ENCODE data around the gene ITGA2B.

Gene ITGA2B

DNA sequence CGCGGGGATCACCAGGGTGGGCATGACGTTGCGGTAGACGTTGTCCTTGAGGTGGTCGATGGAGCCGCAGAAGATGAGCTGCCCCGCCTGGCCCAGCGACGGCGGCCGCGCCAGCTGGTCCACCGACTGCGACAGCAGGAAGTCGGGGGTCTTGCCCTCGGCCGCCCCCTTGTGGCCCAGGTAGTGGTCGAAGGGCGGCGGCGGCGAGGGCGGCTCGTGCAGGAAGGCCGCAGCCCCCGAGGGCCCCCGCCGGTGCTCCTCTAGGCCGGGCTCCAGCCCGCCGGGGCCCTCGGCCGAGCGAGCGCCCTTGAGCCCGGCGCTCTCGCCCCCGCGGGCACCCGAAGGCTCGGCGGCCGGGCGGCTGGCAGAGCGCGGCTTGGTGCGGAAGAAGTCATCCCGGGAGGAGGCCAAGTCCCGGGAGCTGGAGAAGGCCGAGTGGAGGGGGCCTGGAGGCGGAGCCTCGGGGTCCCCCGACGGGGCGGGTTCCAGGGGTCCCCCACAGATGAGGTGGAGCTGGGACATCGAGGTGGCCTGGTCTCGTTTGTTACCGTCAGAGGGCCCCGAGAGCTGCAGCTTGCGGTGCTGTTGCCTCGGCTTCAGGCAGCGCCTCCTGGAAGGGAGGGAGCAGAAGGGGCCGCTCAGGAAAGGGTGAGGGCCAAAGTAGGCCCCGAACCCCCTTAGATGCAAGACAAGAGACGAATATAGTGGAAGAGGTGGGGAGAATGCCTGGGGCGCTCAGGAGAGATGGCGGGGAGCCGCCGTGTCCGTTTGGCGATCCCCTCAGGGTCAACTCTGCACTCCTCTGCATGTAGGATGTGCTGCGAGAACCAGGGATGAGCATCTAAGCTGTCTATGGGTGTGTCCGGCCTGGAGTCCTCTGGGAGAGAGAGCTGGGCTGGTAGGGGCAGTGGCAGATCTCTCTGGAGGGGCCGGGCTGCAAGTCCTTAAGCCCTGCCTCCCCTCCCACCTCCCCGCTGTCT, 34.6 kb downstream of the ITGA2B start:
- TF ChIP-seq EGR1 (IDR thresholded peaks at IDR 0.05): no peak
- TF ChIP-seq ZBTB7A (IDR thresholded peaks at IDR 0.05; ENCODE audit: low read depth): no peak
- TF ChIP-seq, protein P1, sequence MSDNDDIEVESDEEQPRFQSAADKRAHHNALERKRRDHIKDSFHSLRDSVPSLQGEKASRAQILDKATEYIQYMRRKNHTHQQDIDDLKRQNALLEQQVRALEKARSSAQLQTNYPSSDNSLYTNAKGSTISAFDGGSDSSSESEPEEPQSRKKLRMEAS (IDR thresholded peaks at IDR 0.05): no peak
- TF ChIP-seq TCF12 (IDR thresholded peaks at IDR 0.05; ENCODE audit: low read depth): no peak
- TF ChIP-seq CEBPB (IDR thresholded peaks at IDR 0.05): no peak
- TF ChIP-seq NFIC (IDR thresholded peaks at IDR 0.05): no peak
- TF ChIP-seq RAD21 (IDR thresholded peaks at IDR 0.05; ENCODE audit: low read depth): no peak
- no peak for TF ChIP-seq EP300 (IDR thresholded peaks at IDR 0.05; ENCODE audit: borderline replicate concordance)
- TF ChIP-seq, protein P2, sequence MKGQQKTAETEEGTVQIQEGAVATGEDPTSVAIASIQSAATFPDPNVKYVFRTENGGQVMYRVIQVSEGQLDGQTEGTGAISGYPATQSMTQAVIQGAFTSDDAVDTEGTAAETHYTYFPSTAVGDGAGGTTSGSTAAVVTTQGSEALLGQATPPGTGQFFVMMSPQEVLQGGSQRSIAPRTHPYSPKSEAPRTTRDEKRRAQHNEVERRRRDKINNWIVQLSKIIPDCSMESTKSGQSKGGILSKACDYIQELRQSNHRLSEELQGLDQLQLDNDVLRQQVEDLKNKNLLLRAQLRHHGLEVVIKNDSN (IDR thresholded peaks at IDR 0.05): no peak
- TF ChIP-seq, protein P3, sequence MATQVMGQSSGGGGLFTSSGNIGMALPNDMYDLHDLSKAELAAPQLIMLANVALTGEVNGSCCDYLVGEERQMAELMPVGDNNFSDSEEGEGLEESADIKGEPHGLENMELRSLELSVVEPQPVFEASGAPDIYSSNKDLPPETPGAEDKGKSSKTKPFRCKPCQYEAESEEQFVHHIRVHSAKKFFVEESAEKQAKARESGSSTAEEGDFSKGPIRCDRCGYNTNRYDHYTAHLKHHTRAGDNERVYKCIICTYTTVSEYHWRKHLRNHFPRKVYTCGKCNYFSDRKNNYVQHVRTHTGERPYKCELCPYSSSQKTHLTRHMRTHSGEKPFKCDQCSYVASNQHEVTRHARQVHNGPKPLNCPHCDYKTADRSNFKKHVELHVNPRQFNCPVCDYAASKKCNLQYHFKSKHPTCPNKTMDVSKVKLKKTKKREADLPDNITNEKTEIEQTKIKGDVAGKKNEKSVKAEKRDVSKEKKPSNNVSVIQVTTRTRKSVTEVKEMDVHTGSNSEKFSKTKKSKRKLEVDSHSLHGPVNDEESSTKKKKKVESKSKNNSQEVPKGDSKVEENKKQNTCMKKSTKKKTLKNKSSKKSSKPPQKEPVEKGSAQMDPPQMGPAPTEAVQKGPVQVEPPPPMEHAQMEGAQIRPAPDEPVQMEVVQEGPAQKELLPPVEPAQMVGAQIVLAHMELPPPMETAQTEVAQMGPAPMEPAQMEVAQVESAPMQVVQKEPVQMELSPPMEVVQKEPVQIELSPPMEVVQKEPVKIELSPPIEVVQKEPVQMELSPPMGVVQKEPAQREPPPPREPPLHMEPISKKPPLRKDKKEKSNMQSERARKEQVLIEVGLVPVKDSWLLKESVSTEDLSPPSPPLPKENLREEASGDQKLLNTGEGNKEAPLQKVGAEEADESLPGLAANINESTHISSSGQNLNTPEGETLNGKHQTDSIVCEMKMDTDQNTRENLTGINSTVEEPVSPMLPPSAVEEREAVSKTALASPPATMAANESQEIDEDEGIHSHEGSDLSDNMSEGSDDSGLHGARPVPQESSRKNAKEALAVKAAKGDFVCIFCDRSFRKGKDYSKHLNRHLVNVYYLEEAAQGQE (IDR thresholded peaks at IDR 0.05; ENCODE audit: low read depth): no peak
- no peak for TF ChIP-seq CREB1 (IDR thresholded peaks at IDR 0.05; ENCODE audit: low read depth)
- no peak for TF ChIP-seq TAF1 (IDR thresholded peaks at IDR 0.05; ENCODE audit: low read depth)
- TF ChIP-seq YY1 (IDR thresholded peaks at IDR 0.05; ENCODE audit: low read depth): no peak

DNA sequence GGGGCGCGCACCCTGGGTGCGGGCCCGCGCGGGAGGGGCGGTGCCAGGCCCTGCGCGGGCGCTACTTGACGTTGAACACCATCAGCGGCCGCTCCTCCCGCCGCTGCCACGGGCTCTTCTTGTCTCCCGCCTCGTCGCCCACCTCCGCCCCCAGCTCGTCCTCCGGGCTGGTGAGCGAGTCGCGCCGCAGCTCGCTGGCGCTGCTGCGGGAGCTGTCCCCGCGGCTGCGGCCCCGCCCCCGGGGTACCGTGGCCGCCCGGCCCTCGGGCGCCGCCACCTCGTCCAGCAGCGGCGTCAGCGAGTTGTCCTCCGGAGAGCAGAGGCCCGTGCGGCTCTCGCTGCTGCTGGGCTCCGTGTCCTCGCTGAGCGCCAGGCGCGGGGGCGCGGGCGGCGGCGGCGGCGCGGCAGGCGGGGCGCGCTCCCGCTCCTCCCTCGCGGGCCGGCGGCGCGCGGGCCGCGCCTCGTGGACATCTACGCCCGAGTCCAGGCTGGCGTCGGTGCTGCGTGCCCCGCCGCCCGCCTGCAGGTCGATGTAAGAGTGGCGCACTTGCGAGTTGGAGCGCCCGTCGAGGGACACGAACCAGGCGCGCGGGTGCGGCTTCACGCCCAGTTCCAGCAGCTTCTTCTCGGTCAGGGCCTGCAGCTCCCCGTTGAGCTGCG, 35.6 kb downstream of the ITGA2B start:
- TF ChIP-seq CREB1 (IDR thresholded peaks at IDR 0.05; ENCODE audit: low read depth): no peak
- TF ChIP-seq EP300 (IDR thresholded peaks at IDR 0.05; ENCODE audit: borderline replicate concordance): no peak
- TF ChIP-seq, protein P1 (IDR thresholded peaks at IDR 0.05): no peak
- TF ChIP-seq TAF1 (IDR thresholded peaks at IDR 0.05; ENCODE audit: low read depth): no peak
- no peak for TF ChIP-seq YY1 (IDR thresholded peaks at IDR 0.05; ENCODE audit: low read depth)
- TF ChIP-seq EGR1 (IDR thresholded peaks at IDR 0.05): no peak

DNA sequence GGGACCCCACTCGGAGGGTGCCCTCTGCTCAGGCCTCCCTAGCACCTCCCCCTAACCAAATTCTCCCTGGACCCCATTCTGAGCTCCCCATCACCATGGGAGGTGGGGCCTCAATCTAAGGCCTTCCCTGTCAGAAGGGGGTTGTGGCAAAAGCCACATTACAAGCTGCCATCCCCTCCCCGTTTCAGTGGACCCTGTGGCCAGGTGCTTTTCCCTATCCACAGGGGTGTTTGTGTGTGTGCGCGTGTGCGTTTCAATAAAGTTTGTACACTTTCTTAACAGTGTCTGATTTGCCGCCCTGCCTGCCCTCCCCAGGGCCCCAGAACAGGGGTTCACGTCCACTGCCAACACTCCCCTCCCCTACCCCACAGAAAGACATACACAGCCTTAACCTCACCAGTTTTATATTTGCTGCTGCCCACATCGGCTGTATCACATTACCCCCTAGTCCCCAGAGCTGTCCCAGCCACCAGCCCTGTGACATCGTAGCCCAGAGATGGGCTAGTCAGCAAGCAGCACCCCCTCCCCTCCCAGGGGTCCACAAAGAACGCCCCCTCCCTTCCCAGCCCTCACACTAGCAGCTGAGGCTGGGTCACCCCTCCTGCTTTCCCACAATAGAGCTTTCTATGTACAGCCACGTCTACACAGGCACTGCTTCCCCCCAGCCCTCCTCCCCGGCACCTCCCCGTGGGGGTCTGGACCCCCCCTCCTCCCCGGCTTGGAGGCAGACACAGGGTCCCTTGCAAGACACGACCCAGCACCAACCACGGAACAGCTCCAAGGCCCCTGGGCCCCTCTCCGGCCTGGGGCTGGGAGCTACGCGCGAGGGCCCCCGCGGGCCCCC, 36.4 kb downstream of the ITGA2B start:
- TF ChIP-seq YY1 (IDR thresholded peaks at IDR 0.05; ENCODE audit: low read depth) (no peak), FOXM1 (IDR thresholded peaks at IDR 0.05; ENCODE audit: borderline replicate concordance, low read depth) (no peak), CREB1 (IDR thresholded peaks at IDR 0.05; ENCODE audit: low read depth) (no peak), EP300 (IDR thresholded peaks at IDR 0.05; ENCODE audit: borderline replicate concordance) (no peak), TCF12 (IDR thresholded peaks at IDR 0.05; ENCODE audit: low read depth) (no peak), EGR1 (IDR thresholded peaks at IDR 0.05) (no peak), NFIC (IDR thresholded peaks at IDR 0.05) (no peak), CEBPB (IDR thresholded peaks at IDR 0.05) (no peak), TAF1 (IDR thresholded peaks at IDR 0.05; ENCODE audit: low read depth) (no peak), ZBTB7A (IDR thresholded peaks at IDR 0.05; ENCODE audit: low read depth) (no peak)
- TF ChIP-seq, protein P1 (IDR thresholded peaks at IDR 0.05): no peak
- TF ChIP-seq, protein P2 (IDR thresholded peaks at IDR 0.05): no peak
- TF ChIP-seq, protein P3 (IDR thresholded peaks at IDR 0.05; ENCODE audit: low read depth): no peak

DNA sequence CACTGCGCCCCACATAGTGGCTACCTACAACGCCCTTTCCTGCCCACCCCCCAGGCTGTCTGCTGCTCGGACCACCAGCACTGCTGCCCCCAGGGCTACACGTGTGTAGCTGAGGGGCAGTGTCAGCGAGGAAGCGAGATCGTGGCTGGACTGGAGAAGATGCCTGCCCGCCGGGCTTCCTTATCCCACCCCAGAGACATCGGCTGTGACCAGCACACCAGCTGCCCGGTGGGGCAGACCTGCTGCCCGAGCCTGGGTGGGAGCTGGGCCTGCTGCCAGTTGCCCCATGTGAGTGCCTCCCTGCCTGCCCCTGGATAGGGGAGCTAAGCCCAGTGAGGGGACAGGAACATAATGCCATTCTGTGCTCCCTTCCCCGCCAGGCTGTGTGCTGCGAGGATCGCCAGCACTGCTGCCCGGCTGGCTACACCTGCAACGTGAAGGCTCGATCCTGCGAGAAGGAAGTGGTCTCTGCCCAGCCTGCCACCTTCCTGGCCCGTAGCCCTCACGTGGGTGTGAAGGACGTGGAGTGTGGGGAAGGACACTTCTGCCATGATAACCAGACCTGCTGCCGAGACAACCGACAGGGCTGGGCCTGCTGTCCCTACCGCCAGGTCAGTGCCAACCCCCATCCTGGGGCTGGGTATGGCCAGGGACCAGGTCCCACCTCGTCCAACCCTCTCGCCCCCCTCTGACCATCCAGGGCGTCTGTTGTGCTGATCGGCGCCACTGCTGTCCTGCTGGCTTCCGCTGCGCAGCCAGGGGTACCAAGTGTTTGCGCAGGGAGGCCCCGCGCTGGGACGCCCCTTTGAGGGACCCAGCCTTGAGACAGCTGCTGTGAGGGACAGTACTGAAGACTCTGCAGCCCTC, 37.3 kb downstream of the ITGA2B start:
- no peak for TF ChIP-seq YY1 (IDR thresholded peaks at IDR 0.05; ENCODE audit: low read depth)
- no peak for TF ChIP-seq TAF1 (IDR thresholded peaks at IDR 0.05; ENCODE audit: low read depth)
- no peak for TF ChIP-seq NFIC (IDR thresholded peaks at IDR 0.05)
- no peak for TF ChIP-seq FOXM1 (IDR thresholded peaks at IDR 0.05; ENCODE audit: borderline replicate concordance, low read depth)
- TF ChIP-seq RAD21 (IDR thresholded peaks at IDR 0.05; ENCODE audit: low read depth): no peak
- no peak for TF ChIP-seq ZBTB7A (IDR thresholded peaks at IDR 0.05; ENCODE audit: low read depth)
- TF ChIP-seq, protein P1 (IDR thresholded peaks at IDR 0.05): no peak
- no peak for TF ChIP-seq EGR1 (IDR thresholded peaks at IDR 0.05)
